ENCODE results near the gene ZNF611.

DNA sequence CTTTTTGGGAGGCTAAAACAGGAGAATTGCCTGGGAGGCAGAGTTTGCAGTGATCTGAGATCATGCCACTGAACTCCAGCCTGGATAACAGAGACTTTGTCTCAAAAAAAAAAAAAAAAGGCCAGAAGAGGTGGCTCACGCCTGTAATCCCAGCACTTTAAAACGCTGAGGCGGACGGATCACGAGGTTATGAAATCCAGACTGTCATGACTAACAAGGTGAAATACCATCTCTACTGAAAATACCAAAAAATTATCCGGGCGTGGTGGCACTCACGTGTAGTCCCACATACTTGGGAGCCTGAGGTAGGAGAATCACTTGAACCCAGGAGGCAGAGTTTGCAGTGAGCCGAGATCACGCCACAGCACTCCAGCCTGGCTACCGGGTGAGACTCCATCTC is 39.9 kb downstream of the ZNF611 start:
- no peak for TF ChIP-seq POLR2A (IDR thresholded peaks at IDR 0.05)
- no peak for TF ChIP-seq POLR2AphosphoS5 (IDR thresholded peaks at IDR 0.05)

Measured in transverse colon (tissue), 3 donors.